ENCODE results near the gene RGL4. TPM values are rescaled to one million over a fixed set of nuclear protein-coding genes. Genes with fewer than 3 reads are reported as not detected.

Gene RGL4
- total RNA-seq, 3 donors from 2014 or later (not counting 1 experiment from before 2014, with no cell fraction given) = 11.6 to 14.5 (median 12.7) TPM

DNA sequence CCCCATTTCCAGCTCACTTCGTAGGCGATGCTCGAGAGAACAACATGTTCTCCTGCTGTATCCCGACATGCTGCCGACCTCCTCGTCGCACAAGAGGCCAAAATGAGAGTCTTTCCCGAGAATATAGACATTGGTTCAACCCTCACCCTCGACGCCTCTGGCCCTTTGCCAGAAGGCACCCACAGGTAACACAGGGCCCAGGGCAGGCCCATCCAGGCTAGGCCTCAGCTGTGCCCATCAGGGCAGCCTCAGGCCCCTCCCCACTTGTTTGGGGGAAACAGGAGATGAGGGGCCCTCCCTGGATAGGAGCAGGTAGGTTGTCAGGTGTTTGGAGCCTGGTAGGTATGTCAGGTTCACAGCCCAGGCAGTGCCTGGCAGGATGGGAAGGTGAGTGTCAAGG lies 2.7 kb upstream of the RGL4 start:
- 96% methylated on average over 10 of the region's 10 CpGs for WGBS (ENCODE audit: insufficient coverage)
- ATAC-seq (no peak), DNase-seq (no peak)
- no peaks in the 10 kb centered on the region for H3K9me3 ChIP-seq (ENCODE audit: control insufficient read depth, insufficient read depth, low read length)
- Mint-ChIP-seq H3K9me3 (no peaks in the 10 kb centered on the region), H3K36me3 (no peaks in the 10 kb centered on the region), H3K27me3 (ENCODE audit: low read depth in 2 of 2) (no peaks in the 10 kb centered on the region), H3K4me1 (peaks cover 0 to 7% of the 10 kb centered on the region in 2 donors), H3K27ac (no peak overlapping the region), H3K4me3 (no peak overlapping the region)
- intact Hi-C loops (cut with micrococcal nuclease) = no loop called here
- H3K4me3 ChIP-seq (ENCODE audit: low read length) = no peak overlapping the region
- H3K27ac ChIP-seq (ENCODE audit: low read length) = no peak overlapping the region
- H3K4me1 ChIP-seq (ENCODE audit: control insufficient read depth, insufficient read depth, low read length) = no peaks in the 10 kb centered on the region
- TF ChIP-seq, protein P1, sequence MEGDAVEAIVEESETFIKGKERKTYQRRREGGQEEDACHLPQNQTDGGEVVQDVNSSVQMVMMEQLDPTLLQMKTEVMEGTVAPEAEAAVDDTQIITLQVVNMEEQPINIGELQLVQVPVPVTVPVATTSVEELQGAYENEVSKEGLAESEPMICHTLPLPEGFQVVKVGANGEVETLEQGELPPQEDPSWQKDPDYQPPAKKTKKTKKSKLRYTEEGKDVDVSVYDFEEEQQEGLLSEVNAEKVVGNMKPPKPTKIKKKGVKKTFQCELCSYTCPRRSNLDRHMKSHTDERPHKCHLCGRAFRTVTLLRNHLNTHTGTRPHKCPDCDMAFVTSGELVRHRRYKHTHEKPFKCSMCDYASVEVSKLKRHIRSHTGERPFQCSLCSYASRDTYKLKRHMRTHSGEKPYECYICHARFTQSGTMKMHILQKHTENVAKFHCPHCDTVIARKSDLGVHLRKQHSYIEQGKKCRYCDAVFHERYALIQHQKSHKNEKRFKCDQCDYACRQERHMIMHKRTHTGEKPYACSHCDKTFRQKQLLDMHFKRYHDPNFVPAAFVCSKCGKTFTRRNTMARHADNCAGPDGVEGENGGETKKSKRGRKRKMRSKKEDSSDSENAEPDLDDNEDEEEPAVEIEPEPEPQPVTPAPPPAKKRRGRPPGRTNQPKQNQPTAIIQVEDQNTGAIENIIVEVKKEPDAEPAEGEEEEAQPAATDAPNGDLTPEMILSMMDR (IDR thresholded peaks at IDR 0.05) = no peak
- H3K27me3 ChIP-seq (ENCODE audit: control insufficient read depth, insufficient read depth, low read length) = no peaks in the 10 kb centered on the region
- peaks cover 7% of the 10 kb centered on the region for H3K36me3 ChIP-seq (ENCODE audit: control insufficient read depth, insufficient read depth, low read length)

DNA sequence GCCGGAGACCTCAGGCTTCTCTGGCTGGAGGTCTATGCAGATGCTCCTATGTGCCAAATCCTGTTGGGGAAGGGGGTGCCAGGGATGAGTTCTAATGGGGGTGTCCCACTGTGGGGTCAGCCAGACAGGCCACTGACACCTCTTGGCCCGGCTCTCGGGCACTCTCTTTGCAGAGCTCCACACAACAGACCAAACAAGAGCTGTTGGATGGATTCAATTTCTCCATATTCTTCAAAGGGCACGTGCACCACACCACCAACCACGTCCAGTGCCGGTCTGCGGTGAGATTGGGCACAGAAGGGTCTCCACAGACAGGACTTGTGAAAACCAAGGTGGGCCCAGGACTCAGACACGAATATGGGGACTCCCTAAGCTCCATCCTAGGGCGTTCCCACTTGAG lies 2.2 kb upstream of the RGL4 start:
- H3K9me3 ChIP-seq (ENCODE audit: control insufficient read depth, insufficient read depth, low read length) = no peaks in the 10 kb centered on the region
- 93% methylated on average over 9 of the region's 9 CpGs for WGBS (ENCODE audit: insufficient coverage)
- no peak overlapping the region for H3K4me3 ChIP-seq (ENCODE audit: low read length)
- intact Hi-C loops (cut with micrococcal nuclease) = no loop called here
- Mint-ChIP-seq H3K27me3 (ENCODE audit: low read depth in 2 of 2) (no peaks in the 10 kb centered on the region), H3K27ac (no peak overlapping the region), H3K36me3 (no peaks in the 10 kb centered on the region), H3K4me1 (peaks cover 0 to 7% of the 10 kb centered on the region in 2 donors), H3K9me3 (no peaks in the 10 kb centered on the region), H3K4me3 (no peak overlapping the region)
- H3K4me1 ChIP-seq (ENCODE audit: control insufficient read depth, insufficient read depth, low read length) = no peaks in the 10 kb centered on the region
- H3K36me3 ChIP-seq (ENCODE audit: control insufficient read depth, insufficient read depth, low read length) = peaks cover 11% of the 10 kb centered on the region
- ATAC-seq (no peak), DNase-seq (no peak)
- TF ChIP-seq, protein P1 (IDR thresholded peaks at IDR 0.05) = no peak
- no peak overlapping the region for H3K27ac ChIP-seq (ENCODE audit: low read length)
- H3K27me3 ChIP-seq (ENCODE audit: control insufficient read depth, insufficient read depth, low read length) = no peaks in the 10 kb centered on the region

DNA sequence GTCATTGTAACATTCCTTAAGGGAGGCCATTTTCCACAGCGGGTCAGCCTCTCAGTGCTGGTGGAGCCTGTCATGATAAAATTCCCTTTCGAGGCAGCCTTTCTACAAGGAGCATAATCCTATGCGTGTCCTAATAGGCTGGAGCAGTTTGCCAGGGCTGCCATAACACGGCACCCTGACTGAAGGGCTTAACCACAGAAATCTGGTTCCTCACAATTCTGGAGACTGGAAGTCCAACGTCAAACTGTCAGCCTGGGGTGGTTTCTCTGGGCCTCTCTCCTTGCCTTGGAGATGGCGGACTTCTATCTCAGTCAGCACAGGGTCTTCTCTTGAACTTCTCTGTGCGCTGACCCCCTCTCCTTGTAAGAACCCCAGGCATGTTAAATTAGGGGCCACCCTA lies 1.4 kb upstream of the RGL4 start:
- Histone ChIP-seq H3K27me3 (ENCODE audit: control insufficient read depth, insufficient read depth, low read length) (no peaks in the 10 kb centered on the region), H3K27ac (ENCODE audit: low read length) (no peak overlapping the region), H3K36me3 (ENCODE audit: control insufficient read depth, insufficient read depth, low read length) (peaks cover 19% of the 10 kb centered on the region), H3K9me3 (ENCODE audit: control insufficient read depth, insufficient read depth, low read length) (no peaks in the 10 kb centered on the region), H3K4me3 (ENCODE audit: low read length) (no peak overlapping the region), H3K4me1 (ENCODE audit: control insufficient read depth, insufficient read depth, low read length) (no peaks in the 10 kb centered on the region)
- no peak overlapping the region for H3K27ac Mint-ChIP-seq
- ATAC-seq = no peak
- DNase-seq = no peak
- TF ChIP-seq, protein P1 (IDR thresholded peaks at IDR 0.05) = no peak
- no peaks in the 10 kb centered on the region for H3K9me3 Mint-ChIP-seq
- intact Hi-C loops (cut with micrococcal nuclease) = no loop called here
- peaks cover 0 to 7% of the 10 kb centered on the region in 2 donors for H3K4me1 Mint-ChIP-seq
- 93% methylated on average over 7 of the region's 7 CpGs for WGBS (ENCODE audit: insufficient coverage)
- H3K36me3 Mint-ChIP-seq = no peaks in the 10 kb centered on the region
- H3K27me3 Mint-ChIP-seq (ENCODE audit: low read depth in 2 of 2) = no peaks in the 10 kb centered on the region
- H3K4me3 Mint-ChIP-seq = no peak overlapping the region

DNA sequence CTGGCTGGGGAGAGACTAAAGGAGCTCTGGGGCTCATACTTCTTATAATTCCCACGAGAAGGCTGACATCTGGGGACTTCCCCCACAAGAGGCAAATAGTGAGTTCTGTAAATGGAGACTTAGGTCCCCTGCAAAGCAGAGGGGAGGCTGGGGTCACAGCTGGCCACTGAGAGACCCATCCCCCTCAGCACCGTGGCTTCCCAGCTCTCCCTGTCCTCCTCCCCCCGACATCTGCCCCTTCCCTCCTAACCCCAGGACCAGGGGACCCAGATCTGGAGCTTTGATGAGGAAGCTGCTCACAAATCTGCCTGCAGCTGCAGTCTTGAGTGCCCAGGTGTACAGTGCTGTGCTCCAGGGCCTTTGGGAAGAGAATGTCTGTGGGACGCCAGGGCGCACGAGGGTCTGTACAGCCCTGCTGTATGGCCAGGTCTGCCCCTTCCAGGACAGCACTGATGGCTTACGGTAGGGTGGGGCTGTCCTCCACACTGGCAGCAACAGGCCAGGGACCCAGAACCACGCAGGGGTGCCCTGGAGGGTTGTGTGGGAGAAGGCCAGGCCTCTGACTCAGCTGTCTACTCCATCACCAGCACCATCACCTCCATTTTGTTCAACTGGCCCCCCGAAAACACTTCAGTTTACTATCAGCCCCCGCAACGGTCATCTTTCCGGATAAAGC lies 1.1 kb downstream of the RGL4 start:
- 90% methylated on average over 11 of the region's 12 CpGs for WGBS (ENCODE audit: insufficient coverage)
- H3K36me3 Mint-ChIP-seq = no peaks in the 10 kb centered on the region
- Histone ChIP-seq H3K9me3 (ENCODE audit: control insufficient read depth, insufficient read depth, low read length) (no peaks in the 10 kb centered on the region), H3K4me1 (ENCODE audit: control insufficient read depth, insufficient read depth, low read length) (peaks cover 21% of the 10 kb centered on the region), H3K27me3 (ENCODE audit: control insufficient read depth, insufficient read depth, low read length) (no peaks in the 10 kb centered on the region), H3K27ac (ENCODE audit: low read length) (no peak overlapping the region), H3K36me3 (ENCODE audit: control insufficient read depth, insufficient read depth, low read length) (peaks cover 27% of the 10 kb centered on the region), H3K4me3 (ENCODE audit: low read length) (no peak overlapping the region)
- peaks cover 23 to 27% of the 10 kb centered on the region in 2 donors for H3K4me1 Mint-ChIP-seq
- intact Hi-C loops (cut with micrococcal nuclease) = no loop called here
- no peaks in the 10 kb centered on the region for H3K27me3 Mint-ChIP-seq (ENCODE audit: low read depth in 2 of 2)
- ATAC-seq = no peak
- no peak overlapping the region for H3K27ac Mint-ChIP-seq
- H3K9me3 Mint-ChIP-seq = no peaks in the 10 kb centered on the region
- DNase-seq = no peak
- no peak overlapping the region for H3K4me3 Mint-ChIP-seq
- TF ChIP-seq, protein P1 (IDR thresholded peaks at IDR 0.05) = no peak
